Osteocyte (in vitro differentiated cells): Measurements from ENCODE around the gene NOS2. TPM values are rescaled to one million over a fixed set of nuclear protein-coding genes. Genes with fewer than 3 reads are reported as not detected.
"Not testable (repeated sequence)": the region's sequence is repeated elsewhere in the genome, so short reads cannot be mapped to it uniquely, and the experiment has no call there.

Source experiments
- DNase-seq: peaks from one replicate; pipeline ENCODE4 v3.0.0; 2021; ENCODE audit warnings: mixed read lengths; ENCODE audit not compliant: unreplicated experiment; ENCODE audit errors: extremely low spot score
- H3K27ac Mint-ChIP-seq: one replicate; pipeline ENCODE4 v1.8.0; 2021; ENCODE audit warnings: mild to moderate bottlenecking, mixed read lengths; ENCODE audit not compliant: unreplicated experiment
- H3K27me3 Mint-ChIP-seq: one replicate; pipeline ENCODE4 v1.8.0; 2021; ENCODE audit warnings: mixed read lengths; ENCODE audit not compliant: unreplicated experiment
- H3K36me3 Mint-ChIP-seq: one replicate; pipeline ENCODE4 v1.8.0; 2021; ENCODE audit warnings: mixed read lengths; ENCODE audit not compliant: unreplicated experiment
- H3K4me1 Mint-ChIP-seq: one replicate; pipeline ENCODE4 v1.8.0; 2021; ENCODE audit warnings: mixed read lengths; ENCODE audit not compliant: unreplicated experiment
- H3K4me3 Mint-ChIP-seq: one replicate; pipeline ENCODE4 v1.8.0; 2021; ENCODE audit warnings: mild to moderate bottlenecking, moderate library complexity, mixed read lengths; ENCODE audit not compliant: unreplicated experiment
- H3K9me3 Mint-ChIP-seq: one replicate; pipeline ENCODE4 v1.8.0; 2021; ENCODE audit warnings: mixed read lengths; ENCODE audit not compliant: unreplicated experiment
- total RNA-seq: library from RNA; stranded (reverse); gene quantifications from 2 replicates; pipeline ENCODE4 v1.2.1, GENCODE V29; 2021
- TF ChIP-seq, protein P1 (sequence below): fragments of 200-600 bp; sonication (generic); IDR thresholded peaks from 2 replicates; pipeline ENCODE4 v1.5.0; 2021; ENCODE audit warnings: antibody characterized with exemption, mild to moderate bottlenecking, moderate library complexity

The NOS2 gene
- total RNA-seq, 1 donor from 2014 or later: not detected

DNA sequence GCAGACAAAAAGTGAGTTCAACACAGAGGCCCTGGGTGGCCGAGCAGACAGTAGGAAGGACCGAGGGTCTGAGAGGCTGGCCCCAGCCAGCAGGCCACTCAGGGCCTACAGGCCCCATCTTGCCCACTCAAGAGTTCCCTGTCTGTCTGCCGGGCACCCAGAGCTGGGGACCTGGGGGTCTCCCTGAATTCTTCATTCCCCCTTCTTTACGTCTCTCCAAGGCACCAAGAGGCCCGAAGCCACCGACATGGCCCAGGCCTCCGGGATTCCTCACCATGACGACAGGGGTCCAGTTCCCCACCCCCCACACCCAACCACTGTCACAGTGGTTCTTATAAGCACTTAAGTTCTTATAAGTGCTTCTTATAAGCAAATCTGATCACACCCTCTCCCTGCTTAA, 49.2 kb downstream of the NOS2 start:
- no peak overlapping the region for H3K4me3 Mint-ChIP-seq
- H3K4me1 Mint-ChIP-seq: no peaks in the 10 kb centered on the region
- H3K36me3 Mint-ChIP-seq: no peaks in the 10 kb centered on the region
- DNase-seq: peak; percentile 78
- no peaks in the 10 kb centered on the region for H3K27me3 Mint-ChIP-seq
- TF ChIP-seq, protein P1, sequence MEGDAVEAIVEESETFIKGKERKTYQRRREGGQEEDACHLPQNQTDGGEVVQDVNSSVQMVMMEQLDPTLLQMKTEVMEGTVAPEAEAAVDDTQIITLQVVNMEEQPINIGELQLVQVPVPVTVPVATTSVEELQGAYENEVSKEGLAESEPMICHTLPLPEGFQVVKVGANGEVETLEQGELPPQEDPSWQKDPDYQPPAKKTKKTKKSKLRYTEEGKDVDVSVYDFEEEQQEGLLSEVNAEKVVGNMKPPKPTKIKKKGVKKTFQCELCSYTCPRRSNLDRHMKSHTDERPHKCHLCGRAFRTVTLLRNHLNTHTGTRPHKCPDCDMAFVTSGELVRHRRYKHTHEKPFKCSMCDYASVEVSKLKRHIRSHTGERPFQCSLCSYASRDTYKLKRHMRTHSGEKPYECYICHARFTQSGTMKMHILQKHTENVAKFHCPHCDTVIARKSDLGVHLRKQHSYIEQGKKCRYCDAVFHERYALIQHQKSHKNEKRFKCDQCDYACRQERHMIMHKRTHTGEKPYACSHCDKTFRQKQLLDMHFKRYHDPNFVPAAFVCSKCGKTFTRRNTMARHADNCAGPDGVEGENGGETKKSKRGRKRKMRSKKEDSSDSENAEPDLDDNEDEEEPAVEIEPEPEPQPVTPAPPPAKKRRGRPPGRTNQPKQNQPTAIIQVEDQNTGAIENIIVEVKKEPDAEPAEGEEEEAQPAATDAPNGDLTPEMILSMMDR: no peak
- H3K27ac Mint-ChIP-seq: no peak overlapping the region
- H3K9me3 Mint-ChIP-seq: no peaks in the 10 kb centered on the region

DNA sequence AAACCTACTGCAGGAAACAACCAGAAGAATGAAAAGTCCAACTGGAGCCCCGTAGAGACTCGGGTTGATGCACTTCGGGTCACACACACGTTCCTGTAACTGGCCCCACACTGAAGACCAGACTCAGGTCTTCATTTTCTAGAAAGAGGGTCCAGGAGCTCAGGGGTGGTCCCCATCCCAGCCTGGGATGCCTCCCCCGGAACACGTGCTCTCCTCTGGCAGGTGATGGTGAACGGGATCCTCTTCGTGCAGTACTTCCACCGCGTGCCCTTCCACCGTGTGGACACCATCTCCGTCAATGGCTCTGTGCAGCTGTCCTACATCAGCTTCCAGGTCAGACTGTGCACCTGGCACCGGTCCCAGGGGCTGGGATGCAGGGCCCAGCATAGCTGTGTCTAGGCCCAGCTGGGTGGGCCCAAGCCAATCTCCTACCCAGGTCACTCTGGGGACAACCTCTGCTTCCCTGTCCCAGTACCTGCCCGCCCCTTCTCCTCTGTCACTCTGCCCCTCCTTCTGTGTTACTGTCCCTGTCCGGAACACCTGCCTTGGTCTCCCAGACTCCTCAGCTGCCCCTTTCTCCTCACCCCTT, 50.7 kb downstream of the NOS2 start:
- H3K4me1 Mint-ChIP-seq: not testable (repeated sequence)

DNA sequence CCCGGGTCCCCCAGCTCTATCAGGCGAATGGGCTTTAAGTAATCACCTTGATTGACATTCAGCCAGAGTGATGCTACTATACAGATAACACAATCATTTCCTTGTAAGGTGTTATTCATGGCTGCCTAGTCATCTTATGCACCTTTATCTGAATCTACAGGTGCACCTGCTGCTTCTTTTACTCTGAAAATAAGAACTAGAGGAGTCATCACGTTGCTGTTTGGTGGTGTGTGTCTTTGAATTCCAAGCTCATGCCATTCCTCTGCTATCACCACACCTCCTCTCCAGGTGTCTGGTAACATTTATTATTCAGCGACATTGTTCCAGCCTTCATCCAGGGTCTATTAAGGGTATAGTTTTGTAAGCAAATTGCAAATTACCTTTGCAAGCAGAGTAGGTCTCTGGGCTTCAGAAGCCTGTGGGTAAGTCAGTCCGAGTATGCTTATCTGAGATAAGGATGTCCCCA, 51.9 kb downstream of the NOS2 start:
- TF ChIP-seq, protein P1: no peak
- no peaks in the 10 kb centered on the region for H3K36me3 Mint-ChIP-seq
- H3K9me3 Mint-ChIP-seq: no peaks in the 10 kb centered on the region
- H3K4me1 Mint-ChIP-seq: no peaks in the 10 kb centered on the region
- no peak overlapping the region for H3K4me3 Mint-ChIP-seq
- DNase-seq: peak; percentile 51
- H3K27me3 Mint-ChIP-seq: no peaks in the 10 kb centered on the region
- no peak overlapping the region for H3K27ac Mint-ChIP-seq

More for the DNA sequence above, 50.7 kb downstream of the NOS2 start:
- not testable (repeated sequence) for H3K36me3 Mint-ChIP-seq, H3K4me3 Mint-ChIP-seq, H3K9me3 Mint-ChIP-seq, H3K27ac Mint-ChIP-seq, H3K27me3 Mint-ChIP-seq
- peak; percentile 79 for DNase-seq

DNA sequence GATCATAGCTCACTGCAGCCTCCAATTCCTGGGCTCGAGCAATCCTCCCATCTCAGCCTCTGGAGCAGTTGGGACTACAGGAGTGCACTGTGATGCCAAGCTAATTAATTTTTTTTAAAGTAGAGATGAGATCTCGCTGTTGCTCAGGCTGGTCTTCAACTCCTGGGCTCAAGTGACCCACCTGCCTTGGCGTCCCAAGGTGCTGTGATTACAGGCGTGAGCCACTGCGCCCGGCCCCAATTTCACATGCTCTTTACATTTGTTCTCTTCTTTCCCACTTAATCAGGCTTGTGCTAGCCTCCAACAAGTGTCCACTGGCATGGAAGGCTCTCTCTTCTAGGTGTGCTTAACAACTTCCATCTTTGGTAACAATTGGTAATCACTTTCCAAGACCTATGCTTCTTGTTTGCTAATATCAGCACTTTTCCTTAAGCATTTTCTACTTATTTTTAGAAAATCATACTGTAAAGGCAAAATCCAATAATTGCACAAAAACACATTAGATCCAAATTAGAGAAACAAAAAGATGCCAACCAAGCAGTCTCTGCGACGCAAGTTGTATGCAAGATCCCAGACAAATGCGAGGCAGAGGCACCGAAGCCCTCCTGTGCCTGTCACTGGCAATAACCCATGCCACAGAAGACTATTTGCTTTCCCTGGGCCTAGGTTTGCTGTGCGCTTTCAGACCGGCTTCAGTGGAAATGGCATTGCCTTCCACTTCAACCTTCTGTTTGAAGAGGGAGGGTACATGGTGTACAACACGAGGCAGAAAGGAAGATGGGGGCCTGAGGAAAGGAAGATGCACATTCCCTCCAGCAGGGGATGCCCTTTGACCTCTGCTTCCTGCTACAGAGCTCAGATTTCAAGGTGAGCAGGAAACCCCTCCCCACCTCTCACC, 52.6 kb downstream of the NOS2 start:
- peak; percentile 70 for DNase-seq
- Mint-ChIP-seq H3K4me1 (no peaks in the 10 kb centered on the region), H3K27ac (no peak overlapping the region), H3K9me3 (no peaks in the 10 kb centered on the region), H3K27me3 (no peaks in the 10 kb centered on the region), H3K36me3 (no peaks in the 10 kb centered on the region), H3K4me3 (no peak overlapping the region)
- TF ChIP-seq, protein P1: peak; percentile 24

DNA sequence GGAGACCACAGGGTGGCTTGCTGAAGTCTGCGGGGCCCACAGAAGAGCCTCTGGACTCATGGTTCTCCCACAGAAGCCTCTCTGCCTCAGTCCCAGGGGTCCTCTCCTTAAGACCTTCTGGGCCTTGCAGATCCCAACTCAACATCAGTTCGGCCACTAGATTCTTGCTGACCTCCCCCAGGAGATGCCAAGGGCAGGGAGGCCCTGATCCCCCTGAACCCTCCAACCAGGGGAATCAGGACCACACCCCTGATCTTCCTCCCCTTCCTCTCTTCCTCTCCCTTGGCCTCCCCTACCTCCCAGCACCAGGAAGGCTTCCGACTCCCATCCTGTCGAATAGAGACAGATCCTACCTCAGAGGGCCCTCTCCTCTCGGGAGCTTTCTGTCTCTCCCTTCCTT, 53.4 kb downstream of the NOS2 start:
- no peak overlapping the region for H3K27ac Mint-ChIP-seq
- TF ChIP-seq, protein P1: no peak

DNA sequence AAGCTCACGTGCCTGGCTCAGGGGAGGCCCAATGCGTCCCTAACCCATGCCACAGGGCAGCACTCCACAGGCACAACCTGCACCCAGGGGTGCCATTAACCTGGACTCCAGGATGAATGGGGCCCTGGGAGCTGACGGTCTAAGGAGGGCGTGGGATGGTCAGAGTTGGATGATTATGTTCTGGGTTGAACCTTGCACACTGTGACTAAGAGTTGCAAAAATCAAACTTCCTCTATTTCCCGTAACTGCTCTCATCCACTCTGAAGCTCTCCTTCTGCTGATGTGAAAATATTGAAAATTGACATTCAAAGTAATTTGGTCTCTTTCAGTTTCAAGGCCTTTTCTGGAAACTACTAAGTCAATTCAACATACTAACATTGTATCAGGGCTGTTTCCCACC, 54.0 kb downstream of the NOS2 start:
- H3K9me3 Mint-ChIP-seq, H3K4me1 Mint-ChIP-seq, H3K27ac Mint-ChIP-seq: not testable (repeated sequence)

More for the DNA sequence above, 53.4 kb downstream of the NOS2 start:
- Mint-ChIP-seq H3K27me3 (no peaks in the 10 kb centered on the region), H3K4me3 (no peak overlapping the region), H3K9me3 (no peaks in the 10 kb centered on the region), H3K4me1 (no peaks in the 10 kb centered on the region), H3K36me3 (no peaks in the 10 kb centered on the region)
- peak; percentile 67 for DNase-seq

DNA sequence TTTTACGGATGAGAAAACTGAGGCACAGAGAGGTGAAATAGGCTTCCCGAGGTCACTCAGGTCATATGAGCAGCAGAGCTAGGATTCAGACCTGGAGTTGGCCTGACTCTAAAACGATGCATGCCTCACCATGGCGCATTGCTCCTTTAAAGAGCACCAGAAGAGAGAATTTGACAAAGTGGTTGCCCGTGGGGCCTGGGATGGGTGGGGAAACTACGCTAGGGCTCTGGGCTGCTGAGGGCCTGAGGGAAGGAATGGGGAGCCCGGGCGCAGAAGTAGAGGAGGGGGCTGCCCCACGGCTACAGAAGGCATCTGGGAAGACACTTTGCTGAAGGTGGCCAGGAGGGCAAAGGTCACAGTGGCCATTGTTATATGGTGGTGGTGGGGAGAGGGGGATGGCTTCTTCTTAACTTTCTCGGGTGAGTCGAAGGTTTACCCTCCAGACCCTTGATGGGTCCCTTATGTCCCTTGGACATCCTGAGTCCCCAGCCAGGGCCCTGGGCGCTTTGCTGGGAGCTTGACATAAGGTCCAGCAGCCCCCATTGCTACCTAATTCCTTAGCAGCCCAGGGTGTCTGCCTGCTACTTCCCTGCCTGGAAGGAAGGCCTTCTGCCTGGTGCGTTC, 55.0 kb downstream of the NOS2 start:
- H3K4me1 Mint-ChIP-seq, H3K27ac Mint-ChIP-seq, H3K27me3 Mint-ChIP-seq, H3K4me3 Mint-ChIP-seq, H3K9me3 Mint-ChIP-seq, H3K36me3 Mint-ChIP-seq: not testable (repeated sequence)
- peak; percentile 34 for DNase-seq

More for the DNA sequence above, 54.0 kb downstream of the NOS2 start:
- not testable (repeated sequence) for H3K36me3 Mint-ChIP-seq, DNase-seq, H3K4me3 Mint-ChIP-seq, H3K27me3 Mint-ChIP-seq
